Mesothelial cell of epicardium (in vitro differentiated cells): Measurements from ENCODE around the gene SLC44A3. TPM values are rescaled to one million over a fixed set of nuclear protein-coding genes. Genes with fewer than 3 reads are reported as not detected.

Experiments used
- DNase-seq, 2 experiments: peaks; one replicate each; pipeline ENCODE4 v3.0.0; 2021; ENCODE audit warnings: low spot score in 2 of 2; ENCODE audit not compliant: unreplicated experiment in 2 of 2
- H3K27ac Mint-ChIP-seq: 2 replicates; pipeline ENCODE4 v1.8.0; 2021; ENCODE audit warnings: mixed read lengths
- H3K27me3 Mint-ChIP-seq: 2 replicates; pipeline ENCODE4 v1.8.0; 2021; ENCODE audit warnings: low read depth, mixed read lengths
- H3K36me3 Mint-ChIP-seq: 2 replicates; pipeline ENCODE4 v1.8.0; 2021; ENCODE audit warnings: mixed read lengths
- H3K4me1 Mint-ChIP-seq: 2 replicates; pipeline ENCODE4 v1.8.0; 2021; ENCODE audit warnings: mixed read lengths
- H3K4me3 Mint-ChIP-seq: 2 replicates; pipeline ENCODE4 v1.8.0; 2021; ENCODE audit warnings: mild to moderate bottlenecking, moderate library complexity, mixed read lengths
- H3K9me3 Mint-ChIP-seq: 2 replicates; pipeline ENCODE4 v1.8.0; 2021; ENCODE audit warnings: mixed read lengths
- total RNA-seq: library from RNA; stranded (reverse); gene quantifications from 3 replicates; pipeline ENCODE4 v1.2.1, GENCODE V29; 2021
- TF ChIP-seq, protein P1 (sequence below): fragments of 200-600 bp; sonication (generic); IDR thresholded peaks from one replicate; pipeline ENCODE4 v1.5.0; 2021; ENCODE audit warnings: antibody characterized with exemption; ENCODE audit not compliant: unreplicated experiment

The SLC44A3 gene
- total RNA-seq, 1 donor from 2014 or later = 9.2 TPM

DNA sequence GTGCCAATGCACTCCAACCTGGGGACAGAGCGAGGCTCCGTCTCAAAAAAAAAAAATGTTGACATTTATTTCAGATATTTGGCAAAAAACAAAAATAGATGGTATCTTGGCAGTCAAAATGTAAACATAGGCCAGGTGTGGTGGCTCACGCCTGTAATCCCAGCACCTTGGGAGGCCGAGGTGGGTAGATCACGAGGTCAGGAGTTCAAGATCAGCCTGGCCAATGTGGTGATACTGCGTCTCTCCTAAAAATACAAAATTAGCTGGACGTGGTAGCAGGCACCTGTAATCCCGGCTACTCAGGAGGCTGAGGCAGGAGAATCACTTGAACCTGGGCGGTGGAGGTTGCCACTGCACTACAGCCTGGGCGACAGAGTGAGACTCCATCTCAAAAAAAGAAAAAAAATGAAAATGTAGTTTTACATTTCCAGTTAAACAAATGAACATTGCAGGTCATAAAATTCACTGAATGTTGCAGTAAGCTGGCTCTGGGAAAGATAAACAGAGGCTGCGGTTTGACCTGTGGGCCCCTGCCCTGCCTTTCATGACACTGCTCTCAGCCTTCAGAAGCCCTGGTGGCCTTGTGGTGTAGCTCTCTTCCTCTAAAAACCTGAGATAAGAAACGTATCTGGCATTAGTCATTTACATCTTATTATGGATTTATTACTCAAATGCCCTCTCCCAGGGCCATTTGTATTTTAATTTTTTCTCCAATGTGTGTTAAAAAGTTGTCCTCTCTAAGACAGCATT, 12.2 kb upstream of the SLC44A3 start:
- Mint-ChIP-seq H3K27me3 (no peaks in the 10 kb centered on the region), H3K4me1 (peaks cover 34% of the 10 kb centered on the region), H3K36me3 (peaks cover 12% of the 10 kb centered on the region), H3K4me3 (no peak overlapping the region), H3K9me3 (peaks cover 7% of the 10 kb centered on the region), H3K27ac (no peak overlapping the region)
- TF ChIP-seq, protein P1, sequence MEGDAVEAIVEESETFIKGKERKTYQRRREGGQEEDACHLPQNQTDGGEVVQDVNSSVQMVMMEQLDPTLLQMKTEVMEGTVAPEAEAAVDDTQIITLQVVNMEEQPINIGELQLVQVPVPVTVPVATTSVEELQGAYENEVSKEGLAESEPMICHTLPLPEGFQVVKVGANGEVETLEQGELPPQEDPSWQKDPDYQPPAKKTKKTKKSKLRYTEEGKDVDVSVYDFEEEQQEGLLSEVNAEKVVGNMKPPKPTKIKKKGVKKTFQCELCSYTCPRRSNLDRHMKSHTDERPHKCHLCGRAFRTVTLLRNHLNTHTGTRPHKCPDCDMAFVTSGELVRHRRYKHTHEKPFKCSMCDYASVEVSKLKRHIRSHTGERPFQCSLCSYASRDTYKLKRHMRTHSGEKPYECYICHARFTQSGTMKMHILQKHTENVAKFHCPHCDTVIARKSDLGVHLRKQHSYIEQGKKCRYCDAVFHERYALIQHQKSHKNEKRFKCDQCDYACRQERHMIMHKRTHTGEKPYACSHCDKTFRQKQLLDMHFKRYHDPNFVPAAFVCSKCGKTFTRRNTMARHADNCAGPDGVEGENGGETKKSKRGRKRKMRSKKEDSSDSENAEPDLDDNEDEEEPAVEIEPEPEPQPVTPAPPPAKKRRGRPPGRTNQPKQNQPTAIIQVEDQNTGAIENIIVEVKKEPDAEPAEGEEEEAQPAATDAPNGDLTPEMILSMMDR = no peak
- no peak for DNase-seq

DNA sequence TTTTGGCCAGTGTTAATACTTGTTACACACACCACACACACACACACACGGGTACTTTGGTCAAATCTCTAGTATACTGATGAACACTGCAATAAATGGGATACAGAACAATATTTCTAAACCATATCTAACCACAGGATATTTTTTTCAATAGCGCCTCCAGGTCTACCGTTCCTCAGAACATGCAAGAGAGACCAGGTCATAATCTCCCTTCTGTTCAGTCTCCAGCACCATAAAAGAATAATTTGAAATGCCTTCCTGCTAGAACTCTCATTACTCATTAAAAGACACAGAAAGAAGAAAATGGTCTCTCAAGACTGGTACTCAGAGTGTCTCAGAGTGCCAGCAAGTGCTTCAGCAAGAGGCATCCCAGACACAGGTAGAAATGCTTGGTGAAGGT, 11.5 kb upstream of the SLC44A3 start:
- no peaks in the 10 kb centered on the region for H3K27me3 Mint-ChIP-seq
- peaks cover 18% of the 10 kb centered on the region for H3K36me3 Mint-ChIP-seq
- peaks cover 31% of the 10 kb centered on the region for H3K4me1 Mint-ChIP-seq
- H3K27ac Mint-ChIP-seq = no peak overlapping the region
- TF ChIP-seq, protein P1 = no peak
- no peak overlapping the region for H3K4me3 Mint-ChIP-seq
- no peak for DNase-seq
- peaks cover 14% of the 10 kb centered on the region for H3K9me3 Mint-ChIP-seq

DNA sequence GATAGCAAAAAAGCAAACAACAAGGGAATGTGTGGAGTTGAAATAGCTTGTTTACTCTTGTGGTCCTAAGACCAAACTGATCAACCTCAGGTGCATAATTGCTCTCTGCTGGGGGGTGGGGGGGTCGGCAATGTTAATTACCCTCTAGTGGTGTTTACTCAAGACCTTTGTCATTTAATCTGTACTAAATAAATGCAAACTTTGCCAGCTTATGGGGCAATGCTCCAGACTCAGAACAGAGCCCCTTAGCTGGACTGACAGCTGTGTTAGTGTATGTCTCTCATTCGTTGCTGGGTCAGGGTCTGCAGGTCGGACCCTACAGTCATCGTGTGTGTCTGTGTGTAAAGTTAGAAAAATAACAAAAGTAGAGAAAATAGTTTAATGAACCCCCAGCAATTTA, 7.2 kb upstream of the SLC44A3 start:
- peaks cover 10% of the 10 kb centered on the region for H3K4me1 Mint-ChIP-seq
- peaks cover 34% of the 10 kb centered on the region for H3K36me3 Mint-ChIP-seq
- peaks cover 42% of the 10 kb centered on the region for H3K9me3 Mint-ChIP-seq

DNA sequence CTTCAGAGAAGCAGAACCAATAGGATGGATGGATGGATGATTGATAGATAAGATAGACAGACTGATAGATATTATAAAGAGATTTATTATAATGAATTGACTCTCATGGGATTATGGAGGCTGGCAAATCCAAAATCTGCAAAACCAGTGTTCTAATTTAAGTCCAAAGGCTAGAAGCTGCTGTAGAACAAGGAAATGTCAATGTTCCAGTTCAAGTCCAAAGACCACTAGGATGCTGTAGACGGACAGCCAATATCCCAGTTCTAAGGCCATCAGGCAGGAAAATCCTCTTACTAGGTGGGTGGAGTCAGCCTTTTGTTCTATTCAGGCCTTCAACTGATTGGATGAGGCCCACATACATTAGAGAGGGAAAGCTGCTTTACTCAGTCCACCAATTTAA, 4.1 kb upstream of the SLC44A3 start:
- TF ChIP-seq, protein P1 = no peak
- no peak overlapping the region for H3K4me3 Mint-ChIP-seq
- no peaks in the 10 kb centered on the region for H3K27me3 Mint-ChIP-seq
- no peak for DNase-seq
- peaks cover 34% of the 10 kb centered on the region for H3K36me3 Mint-ChIP-seq
- peaks cover 14% of the 10 kb centered on the region for H3K4me1 Mint-ChIP-seq
- H3K27ac Mint-ChIP-seq = no peak overlapping the region
- H3K9me3 Mint-ChIP-seq = peaks cover 42% of the 10 kb centered on the region

More for the DNA sequence above, 7.2 kb upstream of the SLC44A3 start:
- H3K27ac Mint-ChIP-seq = no peak overlapping the region
- TF ChIP-seq, protein P1 = no peak
- DNase-seq = no peak
- H3K27me3 Mint-ChIP-seq = no peaks in the 10 kb centered on the region
- H3K4me3 Mint-ChIP-seq = no peak overlapping the region

DNA sequence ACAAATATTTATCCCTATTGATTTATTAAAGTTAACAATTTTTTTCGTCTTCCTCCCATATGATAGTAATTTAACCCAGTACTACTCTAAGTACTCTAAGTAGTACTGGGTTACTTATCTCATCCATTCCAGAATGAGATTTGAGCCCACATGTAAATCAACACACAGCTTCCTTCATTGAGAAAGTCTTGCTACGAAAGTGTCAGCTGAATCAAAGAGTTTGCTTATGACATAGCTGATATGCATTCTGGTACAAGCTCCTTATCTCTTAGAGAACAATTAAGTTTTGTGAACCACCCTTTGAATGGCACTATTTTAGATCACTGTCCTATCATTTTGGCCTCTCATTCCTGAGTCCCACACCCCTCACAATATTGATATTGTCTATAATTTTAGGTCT, 2.4 kb upstream of the SLC44A3 start:
- TF ChIP-seq, protein P1 = no peak
- H3K27ac Mint-ChIP-seq = no peak overlapping the region
- H3K4me1 Mint-ChIP-seq = peaks cover 28% of the 10 kb centered on the region
- H3K9me3 Mint-ChIP-seq = peaks cover 36% of the 10 kb centered on the region
- peaks cover 22% of the 10 kb centered on the region for H3K36me3 Mint-ChIP-seq
- H3K27me3 Mint-ChIP-seq = no peaks in the 10 kb centered on the region
- no peak for DNase-seq
- H3K4me3 Mint-ChIP-seq = no peak overlapping the region
